Spinal cord (tissue), 10 donors: ENCODE data around the gene LSAMP. TPM values are rescaled to one million over a fixed set of nuclear protein-coding genes. Genes with fewer than 3 reads are reported as not detected.
A peak's percentile ranks its signal among the peaks of the same experiment; 100 is the strongest.

Source experiments
- DNase-seq, 6 donors: peaks; one replicate each; pipeline versions ENCODE4 v3.0.0 to v3.0.0-alpha.2; 2013 to 2015; ENCODE audit warnings: low spot score in 6 of 6, low read depth in 4 of 6
- H3K27ac ChIP-seq: one replicate; pipeline ENCODE4 v1.5.1; 2013; ENCODE audit warnings: low read depth, low read length, control low read depth
- H3K27me3 ChIP-seq: one replicate; pipeline ENCODE4 v1.6.1; 2013; ENCODE audit warnings: low read length; ENCODE audit not compliant: control insufficient read depth, insufficient read depth
- H3K36me3 ChIP-seq: one replicate; pipeline ENCODE4 v1.6.1; 2013; ENCODE audit warnings: low read length; ENCODE audit not compliant: control insufficient read depth, insufficient read depth
- H3K4me1 ChIP-seq: one replicate; pipeline ENCODE4 v1.6.1; 2013; ENCODE audit warnings: low read length; ENCODE audit not compliant: control insufficient read depth, insufficient read depth
- H3K4me3 ChIP-seq: one replicate; pipeline ENCODE4 v1.5.1; 2013; ENCODE audit warnings: low read depth, low read length, control low read depth
- H3K9me3 ChIP-seq: one replicate; pipeline ENCODE4 v1.6.1; 2013; ENCODE audit warnings: low read length; ENCODE audit not compliant: control insufficient read depth, insufficient read depth
- WGBS: methylation state at CpG from one replicate; pipeline ENCODE4 v1.1.5; 2013; ENCODE audit warnings: missing lambda C conversion rate; ENCODE audit not compliant: insufficient coverage; 5-methylcytosine and 5-hydroxymethylcytosine counted together
- polyA plus RNA-seq, 2 donors: library from polyadenylated mRNA; unstranded; fragments of 120-200 nt; gene quantifications; one replicate each; pipeline ENCODE4 v1.2.1, GENCODE V29; 2013; ENCODE audit not compliant: insufficient read length in 2 of 2
- total RNA-seq, 2 donors: library from RNA; depleted of rRNA in 1 of 2; stranded (reverse); fragments of 120-200 nt in 1 of 2; fragments of >200 nt in 1 of 2; gene quantifications; one replicate each; pipeline versions ENCODE4 v1.2.3 to v1.2.4, GENCODE V29; 2013 to 2014
- donor health status: healthy.

Gene LSAMP
- total and polyA plus RNA-seq, 4 donors: 69.4 to 174 (median 108) TPM

GRCh38 chr3:115836944-115837343 is 608.3 kb downstream of the LSAMP start:
- Histone ChIP-seq H3K36me3 (peaks cover 6% of the 10 kb centered on the region), H3K4me1 (no peaks in the 10 kb centered on the region), H3K27ac (no peak overlapping the region), H3K9me3 (no peaks in the 10 kb centered on the region), H3K27me3 (no peaks in the 10 kb centered on the region), H3K4me3 (no peak overlapping the region)
- 88% methylated on average over 1 of the region's 3 CpGs for WGBS
- no peak for DNase-seq

DNA sequence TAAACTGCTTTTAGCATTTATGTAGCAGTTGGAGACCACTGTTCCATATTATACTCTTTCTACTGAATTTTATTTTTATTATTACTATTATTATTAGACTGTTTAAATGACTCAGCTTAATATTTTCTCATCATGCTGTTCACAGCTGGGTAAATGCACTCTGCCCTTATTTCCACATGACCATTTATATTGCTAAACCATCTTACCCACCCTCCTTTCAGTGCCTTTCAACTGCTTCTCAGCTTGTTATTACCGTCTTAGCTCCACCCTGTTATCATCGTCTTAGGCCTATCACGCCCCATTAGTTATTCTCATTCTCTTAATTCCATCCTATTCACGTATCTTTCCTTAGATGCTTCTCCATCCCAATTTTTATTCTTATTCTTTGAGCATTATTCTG is 609.3 kb downstream of the LSAMP start:
- no peak for DNase-seq
- H3K4me3 ChIP-seq: no peak overlapping the region
- no peaks in the 10 kb centered on the region for H3K4me1 ChIP-seq
- WGBS: 69% methylated on average over 2 of the region's 4 CpGs
- H3K27me3 ChIP-seq: no peaks in the 10 kb centered on the region
- no peaks in the 10 kb centered on the region for H3K9me3 ChIP-seq
- no peak overlapping the region for H3K27ac ChIP-seq
- H3K36me3 ChIP-seq: peaks cover 6% of the 10 kb centered on the region

- WGBS: no CpG with 5 or more reads among the region's 1 CpG
- H3K27me3 ChIP-seq: no peaks in the 10 kb centered on the region
- H3K4me1 ChIP-seq: no peaks in the 10 kb centered on the region
- H3K4me3 ChIP-seq: no peak overlapping the region
- no peak overlapping the region for H3K27ac ChIP-seq
- no peaks in the 10 kb centered on the region for H3K9me3 ChIP-seq
- no peak for DNase-seq
- peaks cover 6% of the 10 kb centered on the region for H3K36me3 ChIP-seq
These were observed 611.2 kb downstream of the LSAMP start for GRCh38 chr3:115834068-115834467.

- WGBS: no CpG with 5 or more reads among the region's 2 CpGs
- H3K27ac ChIP-seq: no peak overlapping the region
- no peaks in the 10 kb centered on the region for H3K27me3 ChIP-seq
- H3K9me3 ChIP-seq: no peaks in the 10 kb centered on the region
- H3K36me3 ChIP-seq: peaks cover 3% of the 10 kb centered on the region
- no peak for DNase-seq
- H3K4me3 ChIP-seq: no peak overlapping the region
- H3K4me1 ChIP-seq: no peaks in the 10 kb centered on the region
These were observed 612.2 kb downstream of the LSAMP start for GRCh38 chr3:115833074-115833473.

DNA sequence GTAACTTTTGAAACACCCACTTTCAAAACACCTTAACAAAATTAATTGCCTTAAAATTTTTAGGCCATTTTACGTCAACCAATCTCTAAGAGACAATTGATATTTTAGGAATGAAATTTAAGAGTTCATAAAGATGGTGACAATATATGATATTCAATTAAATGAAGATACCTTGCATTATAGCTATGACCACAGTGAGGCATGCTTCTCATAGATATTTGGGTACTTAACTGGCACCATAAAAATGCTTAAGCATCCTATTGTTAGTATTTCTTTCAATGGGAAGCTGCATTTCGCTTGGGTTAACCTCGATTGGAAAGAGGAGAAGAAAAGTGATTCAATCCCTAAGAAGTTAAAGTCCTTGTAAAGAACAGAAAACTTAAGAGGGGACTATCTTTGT is 613.0 kb downstream of the LSAMP start:
- no CpG with 5 or more reads among the region's 3 CpGs for WGBS
- Histone ChIP-seq H3K36me3 (peaks cover 3% of the 10 kb centered on the region), H3K4me1 (no peaks in the 10 kb centered on the region), H3K27me3 (no peaks in the 10 kb centered on the region), H3K9me3 (no peaks in the 10 kb centered on the region), H3K27ac (no peak overlapping the region), H3K4me3 (no peak overlapping the region)
- DNase-seq: peak in 1 of 6 donors; percentile 48

DNA sequence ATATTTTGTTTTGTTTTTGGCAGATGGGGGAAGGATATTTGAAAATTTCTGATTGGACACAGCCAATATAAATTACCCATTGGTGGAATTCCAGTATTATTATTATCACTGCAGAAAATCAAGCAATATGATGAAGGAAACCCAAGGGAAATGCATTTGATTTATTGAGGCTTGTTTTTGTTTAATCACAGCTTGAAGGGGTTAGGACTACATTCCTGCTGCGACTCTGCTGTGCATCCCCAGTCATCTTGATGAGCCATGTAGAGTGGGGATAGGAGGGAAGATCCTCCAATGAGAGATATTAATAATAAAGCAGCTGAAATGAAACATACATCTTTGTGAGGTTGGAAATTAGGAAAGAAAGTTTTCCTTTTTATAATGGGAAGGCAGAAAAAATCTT is 613.4 kb downstream of the LSAMP start:
- Histone ChIP-seq H3K4me3 (no peak overlapping the region), H3K9me3 (no peaks in the 10 kb centered on the region), H3K27ac (no peak overlapping the region), H3K36me3 (peaks cover 3% of the 10 kb centered on the region), H3K27me3 (no peaks in the 10 kb centered on the region), H3K4me1 (no peaks in the 10 kb centered on the region)
- WGBS: no CpG with 5 or more reads among the region's 1 CpG
- DNase-seq: no peak

- Histone ChIP-seq H3K27me3 (no peaks in the 10 kb centered on the region), H3K4me3 (no peak overlapping the region), H3K4me1 (no peaks in the 10 kb centered on the region), H3K9me3 (no peaks in the 10 kb centered on the region), H3K36me3 (no peaks in the 10 kb centered on the region), H3K27ac (no peak overlapping the region)
- no peak for DNase-seq
- WGBS: 45% methylated on average over 2 of the region's 6 CpGs
These were observed 614.4 kb downstream of the LSAMP start for GRCh38 chr3:115830764-115831395.

- Histone ChIP-seq H3K27me3 (no peaks in the 10 kb centered on the region), H3K9me3 (no peaks in the 10 kb centered on the region), H3K4me1 (no peaks in the 10 kb centered on the region), H3K27ac (no peak overlapping the region), H3K36me3 (no peaks in the 10 kb centered on the region), H3K4me3 (no peak overlapping the region)
- peak in 1 of 6 donors; percentile 36 for DNase-seq
- WGBS: 62% methylated on average over 3 of the region's 3 CpGs
These were observed 616.9 kb downstream of the LSAMP start for GRCh38 chr3:115828401-115828800.

GRCh38 chr3:115827495-115827894 is 617.8 kb downstream of the LSAMP start:
- Histone ChIP-seq H3K4me1 (no peaks in the 10 kb centered on the region), H3K36me3 (no peaks in the 10 kb centered on the region), H3K9me3 (no peaks in the 10 kb centered on the region), H3K27me3 (no peaks in the 10 kb centered on the region), H3K27ac (no peak overlapping the region), H3K4me3 (no peak overlapping the region)
- WGBS: no CpG with 5 or more reads among the region's 2 CpGs
- DNase-seq: peak in 1 of 6 donors; percentile 37

DNA sequence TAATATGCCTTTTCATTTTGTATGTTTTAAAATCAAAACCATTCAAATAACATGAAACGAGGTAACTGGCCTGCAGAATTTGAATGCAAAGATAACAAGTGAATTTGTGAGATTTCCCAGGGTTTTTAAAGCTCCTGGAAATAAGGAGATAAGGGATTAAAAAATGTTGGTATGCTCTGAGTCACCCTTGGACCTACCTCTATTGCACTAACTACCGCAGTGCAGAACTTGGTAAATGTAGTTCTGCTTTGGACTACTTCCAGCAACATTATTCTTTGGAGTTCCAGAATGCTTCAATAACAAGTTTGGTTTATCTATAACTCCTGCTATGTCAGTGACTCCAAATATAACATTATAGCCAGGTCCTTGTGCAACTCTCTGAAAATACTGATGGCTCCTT is 620.2 kb downstream of the LSAMP start:
- no CpG with 5 or more reads among the region's 2 CpGs for WGBS
- no peaks in the 10 kb centered on the region for H3K27me3 ChIP-seq
- DNase-seq: no peak
- H3K36me3 ChIP-seq: no peaks in the 10 kb centered on the region
- H3K4me1 ChIP-seq: no peaks in the 10 kb centered on the region
- no peak overlapping the region for H3K27ac ChIP-seq
- no peaks in the 10 kb centered on the region for H3K9me3 ChIP-seq
- H3K4me3 ChIP-seq: no peak overlapping the region
